A549 (cell line): ENCODE data around the gene CLNS1A. TPM values are rescaled to one million over a fixed set of nuclear protein-coding genes. Genes with fewer than 3 reads are reported as not detected.
A peak's percentile ranks its signal among the peaks of the same experiment; 100 is the strongest.

Experiments
- ATAC-seq, 2 experiments: fragments of 200-7000 bp in 1 of 2; fragments of >200 bp in 1 of 2; cut with Nextera tagmentation in 1 of 2; cut with Tn5 transposase in 1 of 2; 3 replicates each; pipeline versions ENCODE4 v1.8.0 to v1.9.1; 2018 to 2020; ENCODE audit warnings: mild to moderate bottlenecking in 1 of 2, moderate library complexity in 1 of 2
- CTCF ChIA-PET: fragments of 300-600 bp; sonication (Branson Sonifier 250); formaldehyde crosslinking; extraction: SDS; loops from one replicate; lab custom pipeline; 2021; ENCODE audit warnings: antibody characterized with exemption, inconsistent platforms; lab: Yijun Ruan, JAX
- POLR2A ChIA-PET: fragments of 350-600 bp; formaldehyde crosslinking; extraction: SDS; loops from one replicate; lab custom pipeline; 2021; ENCODE audit warnings: antibody characterized with exemption, inconsistent platforms; lab: Yijun Ruan, JAX
- DNase-seq, 2 experiments: peaks; one replicate each; pipeline versions ENCODE4 v3.0.0 to v3.0.0-alpha.2; 2011 to 2016; ENCODE audit warnings: low read depth in 1 of 2, low spot score in 1 of 2
- FAIRE-seq: peaks from 2 replicates; lab custom pipeline; 2011; peaks lifted over from hg19 to GRCh38; lab: Jason Lieb, UNC
- H3K27ac ChIP-seq, 2 experiments: fragments of >200 bp; sonication (Bioruptor Twin); formaldehyde crosslinking; 3 replicates each; pipeline ENCODE4 v1.5.1; 2016 to 2017
- H3K4me1 ChIP-seq: fragments of >200 bp; sonication (Bioruptor Twin); formaldehyde crosslinking; 3 replicates; pipeline ENCODE4 v1.6.1; 2016
- H3K4me2 ChIP-seq: fragments of >200 bp; sonication (Bioruptor Twin); formaldehyde crosslinking; 3 replicates; pipeline ENCODE4 v1.6.1; 2016
- H3K4me3 ChIP-seq: fragments of >200 bp; sonication (Bioruptor Twin); formaldehyde crosslinking; 3 replicates; pipeline ENCODE4 v1.5.1; 2016
- H3K9me3 ChIP-seq: fragments of >200 bp; sonication (Bioruptor Twin); formaldehyde crosslinking; 3 replicates; pipeline ENCODE4 v1.6.1; 2016
- BCL3 ChIP-seq: fragments of >200 bp; sonication (Bioruptor Twin); formaldehyde crosslinking; IDR thresholded peaks from 3 replicates; pipeline ENCODE4 v1.6.1; 2016
- CHD4 ChIP-seq: fragments of 200-600 bp; sonication (generic); IDR thresholded peaks from 2 replicates; pipeline ENCODE4 v1.6.1; 2016; ENCODE audit warnings: antibody characterized with exemption, mild to moderate bottlenecking, borderline replicate concordance
- EHF ChIP-seq: fragments of 250-450 bp; sonication (Bioruptor Pico); IDR thresholded peaks from 2 replicates; pipeline ENCODE4 v1.5.0; 2020; ENCODE audit warnings: mild to moderate bottlenecking
- EHMT2 ChIP-seq: fragments of 200-600 bp; sonication (generic); IDR thresholded peaks from 2 replicates; pipeline ENCODE4 v1.6.1; 2016; ENCODE audit warnings: antibody characterized with exemption, low read depth, mild to moderate bottlenecking, moderate library complexity
- FOSB ChIP-seq: fragments of 250-450 bp; sonication (Bioruptor Pico); IDR thresholded peaks from 2 replicates; pipeline ENCODE4 v1.5.0; 2020; ENCODE audit warnings: mild to moderate bottlenecking, moderate library complexity
- FOSL2 ChIP-seq, 2 experiments: fragments of 450-650 bp in 1 of 2; fragments of >200 bp in 1 of 2; sonication (Bioruptor Twin) in 1 of 2; formaldehyde crosslinking; IDR thresholded peaks; 2 replicates each; pipeline versions ENCODE4 v1.5.0 to v1.6.1; 2016 to 2020; ENCODE audit warnings: mild to moderate bottlenecking in 1 of 2, moderate library complexity in 1 of 2
- GATA3 ChIP-seq: IDR thresholded peaks from 2 replicates; pipeline ENCODE4 v1.6.1; 2012; ENCODE audit warnings: borderline replicate concordance
- HEYL ChIP-seq: fragments of 250-450 bp; sonication (Bioruptor Pico); IDR thresholded peaks from 2 replicates; pipeline ENCODE4 v1.8.0; 2021; ENCODE audit warnings: mild to moderate bottlenecking, moderate library complexity
- HOXA7 ChIP-seq: fragments of 250-450 bp; sonication (Bioruptor Pico); IDR thresholded peaks from 2 replicates; pipeline ENCODE4 v1.5.0; 2020; ENCODE audit warnings: mild to moderate bottlenecking, moderate library complexity
- JUN ChIP-seq, 2 experiments: fragments of >200 bp; sonication (Bioruptor Twin); formaldehyde crosslinking; IDR thresholded peaks; 2 replicates in 1 of 2; 3 replicates in 1 of 2; pipeline ENCODE4 v1.6.1; 2016 to 2017
- MAZ ChIP-seq: fragments of 150-350 bp; IDR thresholded peaks from 2 replicates; pipeline ENCODE4 v1.6.1; 2014; ENCODE audit warnings: antibody characterized with exemption, low read depth, low read length, borderline replicate concordance
- MYC ChIP-seq: IDR thresholded peaks from 2 replicates; pipeline ENCODE4 v1.6.1; 2012; ENCODE audit warnings: mild to moderate bottlenecking, inconsistent platforms, low read length, improper control_type of control experiment, borderline replicate concordance
- NFE2L2 ChIP-seq: fragments of 150-350 bp; conservative IDR thresholded peaks from 2 replicates; pipeline ENCODE4 v1.6.1; 2014; ENCODE audit warnings: low read length
- NR3C1 ChIP-seq: fragments of >200 bp; sonication (Bioruptor Twin); formaldehyde crosslinking; IDR thresholded peaks from 3 replicates; pipeline ENCODE4 v1.6.1; 2017
- PBX3 ChIP-seq: IDR thresholded peaks from 2 replicates; pipeline ENCODE4 v1.6.1; 2012
- PHF8 ChIP-seq: fragments of 200-600 bp; sonication (generic); IDR thresholded peaks from 2 replicates; pipeline ENCODE4 v1.6.1; 2016; ENCODE audit warnings: low read depth, mild to moderate bottlenecking, antibody characterized with exemption, moderate library complexity, borderline replicate concordance
- POLR2A ChIP-seq: IDR thresholded peaks from 2 replicates; pipeline ENCODE4 v1.6.1; 2012; ENCODE audit warnings: mild to moderate bottlenecking, low read length
- POLR2AphosphoS2 ChIP-seq: conservative IDR thresholded peaks from 2 replicates; pipeline ENCODE4 v1.6.1; 2012; ENCODE audit warnings: low read length, improper control_type of control experiment, inconsistent platforms
- RARB ChIP-seq: fragments of 250-450 bp; sonication (Bioruptor Pico); IDR thresholded peaks from 2 replicates; pipeline ENCODE4 v1.8.0; 2021; ENCODE audit warnings: mild to moderate bottlenecking, moderate library complexity
- RFX5 ChIP-seq: fragments of 450-650 bp; IDR thresholded peaks from 2 replicates; pipeline ENCODE4 v1.7.1; 2014; ENCODE audit warnings: antibody characterized with exemption, mild to moderate bottlenecking, moderate library complexity
- RNF2 ChIP-seq: fragments of 200-600 bp; sonication (generic); IDR thresholded peaks from 2 replicates; pipeline ENCODE4 v1.6.1; 2016; ENCODE audit warnings: low read depth, mild to moderate bottlenecking, antibody characterized with exemption, moderate library complexity, borderline replicate concordance
- SREBF2 ChIP-seq: fragments of 450-650 bp; IDR thresholded peaks from 2 replicates; pipeline ENCODE4 v1.6.1; 2014; ENCODE audit warnings: mild to moderate bottlenecking, moderate library complexity
- TFCP2L1 ChIP-seq: fragments of 250-450 bp; sonication (Bioruptor Pico); IDR thresholded peaks from 2 replicates; pipeline ENCODE4 v1.5.0; 2021; ENCODE audit warnings: mild to moderate bottlenecking
- TP53 ChIP-seq: fragments of 250-450 bp; sonication (Bioruptor Pico); IDR thresholded peaks from 2 replicates; pipeline ENCODE4 v1.5.0; 2021; ENCODE audit warnings: mild to moderate bottlenecking, moderate library complexity
- ZFP36 ChIP-seq: fragments of 450-650 bp; IDR thresholded peaks from 2 replicates; pipeline ENCODE4 v1.6.1; 2014; ENCODE audit warnings: borderline replicate concordance; ENCODE audit not compliant: partially characterized antibody
- ZNF302 ChIP-seq: fragments of 250-450 bp; sonication (Bioruptor Pico); IDR thresholded peaks from 2 replicates; pipeline ENCODE4 v1.9.0; 2021; ENCODE audit warnings: inconsistent platforms, mild to moderate bottlenecking, moderate library complexity
- WGBS: methylation state at CpG from one replicate; pipeline ENCODE4 v1.1.6; 2017; ENCODE audit errors: missing lambda C conversion rate; 5-methylcytosine and 5-hydroxymethylcytosine counted together
- polyA minus RNA-seq: library from RNA; depleted of rRNA, polyadenylated mRNA; stranded (reverse); fragments of >200 nt; gene quantifications from 2 replicates; pipeline ENCODE4 v1.2.3, GENCODE V29; 2011; rRNA and poly(A)+ RNA removed
- polyA plus RNA-seq, 4 experiments: library from polyadenylated mRNA; depleted of rRNA in 3 of 4; stranded (reverse); fragments of >200 nt; fragmentation: RNase III in 1 of 4; extraction: RNeasy Plus Mini Kit Qiagen cat#74134 plus additional on column Dnase treatment in 1 of 4; gene quantifications; 2 replicates in 3 of 4; 3 replicates in 1 of 4; pipeline ENCODE4 v1.2.3, GENCODE V29; 2011 to 2017
- TF ChIP-seq, protein P1 (sequence below): fragments of 450-650 bp; IDR thresholded peaks from 2 replicates; pipeline ENCODE4 v1.6.1; 2014; ENCODE audit warnings: antibody characterized with exemption
- TF ChIP-seq, protein P2 (sequence below): IDR thresholded peaks from 2 replicates; pipeline ENCODE4 v1.6.1; 2012; ENCODE audit warnings: low read depth, borderline replicate concordance
- TF ChIP-seq, protein P3 (sequence below): fragments of 200-600 bp; sonication (generic); IDR thresholded peaks from 2 replicates; pipeline ENCODE4 v1.6.1; 2016; ENCODE audit warnings: antibody characterized with exemption, mild to moderate bottlenecking, moderate library complexity
- TF ChIP-seq, protein P4 (sequence below): fragments of >200 bp; sonication (Bioruptor Twin); formaldehyde crosslinking; IDR thresholded peaks from 2 replicates; pipeline ENCODE4 v1.6.1; 2016
- TF ChIP-seq, protein P5 (sequence below): IDR thresholded peaks from 2 replicates; pipeline ENCODE4 v1.6.1; 2012

CLNS1A gene
- 176 and 210 TPM in 2 replicates for polyA plus RNA-seq (2011; rRNA removed)
- 92.5 and 93.3 TPM in 2 replicates for polyA plus RNA-seq (2012; cell fraction: cytosol; rRNA removed)
- polyA plus RNA-seq (2012; cell fraction: nucleus; rRNA removed) = 41.7 and 49.0 TPM in 2 replicates
- polyA plus RNA-seq (2017; fragmentation: RNase III; extraction: RNeasy Plus Mini Kit Qiagen cat#74134 plus additional on column Dnase treatment) = 165 to 182 TPM (median 173 TPM) in 3 replicates
- polyA minus RNA-seq = 71.7 and 78.0 TPM in 2 replicates

DNA sequence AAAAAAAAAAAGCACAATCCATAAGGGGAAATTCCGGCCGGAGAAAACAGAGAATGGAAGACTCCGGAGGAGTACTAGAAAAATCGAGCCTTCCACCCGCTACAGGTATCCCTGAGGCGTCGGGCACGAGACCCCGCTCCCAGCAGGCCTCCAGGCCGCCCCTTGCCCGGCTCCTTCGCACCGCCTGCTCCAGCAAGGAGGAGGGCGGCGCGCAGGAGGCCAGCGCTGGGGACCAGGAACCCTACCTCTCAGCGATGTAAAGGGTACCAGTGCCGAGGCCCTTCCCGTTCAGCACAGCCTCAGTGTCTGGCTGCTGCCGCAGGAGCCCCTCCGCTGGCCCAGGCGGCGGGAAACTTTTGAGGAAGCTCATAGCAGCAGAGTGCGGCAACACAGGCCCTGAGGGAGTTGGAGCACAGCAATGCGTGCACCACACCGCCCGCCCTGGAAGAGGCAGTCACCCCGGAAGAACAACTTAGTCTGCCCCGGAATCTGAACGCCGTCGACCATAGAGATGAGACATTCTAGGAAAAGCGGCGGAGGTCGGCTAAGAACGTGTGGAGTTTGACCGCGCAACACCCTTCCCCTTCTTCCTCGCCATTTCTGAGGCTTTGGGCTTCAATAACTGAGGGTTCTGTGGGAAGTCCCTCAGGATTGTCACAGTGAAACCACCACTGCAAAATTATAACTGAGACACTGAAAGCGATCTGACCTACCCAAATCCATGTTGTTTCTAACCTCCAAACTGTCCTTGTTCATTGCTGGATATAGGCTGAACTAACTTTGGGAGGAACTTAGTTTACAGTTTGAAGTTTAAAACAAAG lies at the start of gene CLNS1A:
Gene CLNS1A (minus strand): TSS at position 450 of the 821 bp plus-strand sequence. CDS start 80 bp downstream, at position 370.
- peak; percentile 67 to 93 for DNase-seq
- Histone ChIP-seq H3K27ac (peak within 1 kb of the TSS; percentile 74 to 93), H3K9me3 (no peaks in the 10 kb centered on the region), H3K4me3 (peak within 1 kb of the TSS; percentile 73), H3K4me2 (peak within 1 kb of the TSS; percentile 88), H3K4me1 (peaks cover 9% of the 10 kb centered on the region; the same call in 1 of the 3 replicates)
- ChIA-PET CTCF (no interaction called here), POLR2A (interaction anchor here (0.5 to 1.4 kb wide), 3 partner anchors 58 to 357 kb away, joined by 3 to 5 read pairs (median 3); partner anchors contain the start of gene INTS4)
- no peak for FAIRE-seq
- ATAC-seq = peak; percentile 100
- WGBS = under 1% methylated on average over 39 of the region's 41 CpGs
- TF ChIP-seq PBX3 = 0 out of 2 replicates have a peak, but pooled peaks have one; percentile 13
- TF ChIP-seq MAZ = no peak
- peak; percentile 39; the same call in 1 of the 2 replicates for TF ChIP-seq GATA3
- TF ChIP-seq SREBF2 = no peak
- TF ChIP-seq HEYL (CRISPR knock-in tag) = no peak
- TF ChIP-seq JUN (IDR thresholded peaks at IDR 0.05) = peak; percentile 82 to 93; a peak in 4 of 5 replicates
- no peak for TF ChIP-seq POLR2AphosphoS2
- TF ChIP-seq CHD4 = no peak
- TF ChIP-seq BCL3 = peak; percentile 91; the same call in 2 of the 3 replicates
- TF ChIP-seq, protein P1, sequence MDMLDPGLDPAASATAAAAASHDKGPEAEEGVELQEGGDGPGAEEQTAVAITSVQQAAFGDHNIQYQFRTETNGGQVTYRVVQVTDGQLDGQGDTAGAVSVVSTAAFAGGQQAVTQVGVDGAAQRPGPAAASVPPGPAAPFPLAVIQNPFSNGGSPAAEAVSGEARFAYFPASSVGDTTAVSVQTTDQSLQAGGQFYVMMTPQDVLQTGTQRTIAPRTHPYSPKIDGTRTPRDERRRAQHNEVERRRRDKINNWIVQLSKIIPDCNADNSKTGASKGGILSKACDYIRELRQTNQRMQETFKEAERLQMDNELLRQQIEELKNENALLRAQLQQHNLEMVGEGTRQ = no peak
- TF ChIP-seq HOXA7 (CRISPR knock-in tag) = no peak
- TF ChIP-seq, protein P2, sequence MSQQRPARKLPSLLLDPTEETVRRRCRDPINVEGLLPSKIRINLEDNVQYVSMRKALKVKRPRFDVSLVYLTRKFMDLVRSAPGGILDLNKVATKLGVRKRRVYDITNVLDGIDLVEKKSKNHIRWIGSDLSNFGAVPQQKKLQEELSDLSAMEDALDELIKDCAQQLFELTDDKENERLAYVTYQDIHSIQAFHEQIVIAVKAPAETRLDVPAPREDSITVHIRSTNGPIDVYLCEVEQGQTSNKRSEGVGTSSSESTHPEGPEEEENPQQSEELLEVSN = peak; percentile 78
- no peak for TF ChIP-seq RFX5
- TF ChIP-seq NFE2L2 = no peak
- no peak; the same call in 1 of the 2 replicates for TF ChIP-seq EHMT2
- TF ChIP-seq, protein P3, sequence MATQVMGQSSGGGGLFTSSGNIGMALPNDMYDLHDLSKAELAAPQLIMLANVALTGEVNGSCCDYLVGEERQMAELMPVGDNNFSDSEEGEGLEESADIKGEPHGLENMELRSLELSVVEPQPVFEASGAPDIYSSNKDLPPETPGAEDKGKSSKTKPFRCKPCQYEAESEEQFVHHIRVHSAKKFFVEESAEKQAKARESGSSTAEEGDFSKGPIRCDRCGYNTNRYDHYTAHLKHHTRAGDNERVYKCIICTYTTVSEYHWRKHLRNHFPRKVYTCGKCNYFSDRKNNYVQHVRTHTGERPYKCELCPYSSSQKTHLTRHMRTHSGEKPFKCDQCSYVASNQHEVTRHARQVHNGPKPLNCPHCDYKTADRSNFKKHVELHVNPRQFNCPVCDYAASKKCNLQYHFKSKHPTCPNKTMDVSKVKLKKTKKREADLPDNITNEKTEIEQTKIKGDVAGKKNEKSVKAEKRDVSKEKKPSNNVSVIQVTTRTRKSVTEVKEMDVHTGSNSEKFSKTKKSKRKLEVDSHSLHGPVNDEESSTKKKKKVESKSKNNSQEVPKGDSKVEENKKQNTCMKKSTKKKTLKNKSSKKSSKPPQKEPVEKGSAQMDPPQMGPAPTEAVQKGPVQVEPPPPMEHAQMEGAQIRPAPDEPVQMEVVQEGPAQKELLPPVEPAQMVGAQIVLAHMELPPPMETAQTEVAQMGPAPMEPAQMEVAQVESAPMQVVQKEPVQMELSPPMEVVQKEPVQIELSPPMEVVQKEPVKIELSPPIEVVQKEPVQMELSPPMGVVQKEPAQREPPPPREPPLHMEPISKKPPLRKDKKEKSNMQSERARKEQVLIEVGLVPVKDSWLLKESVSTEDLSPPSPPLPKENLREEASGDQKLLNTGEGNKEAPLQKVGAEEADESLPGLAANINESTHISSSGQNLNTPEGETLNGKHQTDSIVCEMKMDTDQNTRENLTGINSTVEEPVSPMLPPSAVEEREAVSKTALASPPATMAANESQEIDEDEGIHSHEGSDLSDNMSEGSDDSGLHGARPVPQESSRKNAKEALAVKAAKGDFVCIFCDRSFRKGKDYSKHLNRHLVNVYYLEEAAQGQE = no peak
- no peak for TF ChIP-seq RNF2
- no peak for TF ChIP-seq TFCP2L1 (CRISPR knock-in tag)
- peak; percentile 4; the same call in 1 of the 2 replicates for TF ChIP-seq FOSL2 (IDR thresholded peaks at IDR 0.05)
- TF ChIP-seq FOSL2 (CRISPR knock-in tag; IDR thresholded peaks at IDR 0.05) = 0 out of 2 replicates have a peak, but pooled peaks have one; percentile 9
- TF ChIP-seq, protein P4, sequence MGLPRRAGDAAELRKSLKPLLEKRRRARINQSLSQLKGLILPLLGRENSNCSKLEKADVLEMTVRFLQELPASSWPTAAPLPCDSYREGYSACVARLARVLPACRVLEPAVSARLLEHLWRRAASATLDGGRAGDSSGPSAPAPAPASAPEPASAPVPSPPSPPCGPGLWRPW = no peak
- TF ChIP-seq NR3C1 = no peak
- peak; percentile 92 for TF ChIP-seq POLR2A
- no peak for TF ChIP-seq RARB (CRISPR knock-in tag)
- TF ChIP-seq EHF (CRISPR knock-in tag) = 0 out of 2 replicates have a peak, but pooled peaks have one; percentile 40
- no peak for TF ChIP-seq ZNF302 (CRISPR knock-in tag)
- TF ChIP-seq TP53 (CRISPR knock-in tag) = no peak
- no peak for TF ChIP-seq ZFP36
- TF ChIP-seq FOSB (CRISPR knock-in tag) = no peak
- peak; percentile 76; the same call in 1 of the 2 replicates for TF ChIP-seq MYC
- TF ChIP-seq, protein P5, sequence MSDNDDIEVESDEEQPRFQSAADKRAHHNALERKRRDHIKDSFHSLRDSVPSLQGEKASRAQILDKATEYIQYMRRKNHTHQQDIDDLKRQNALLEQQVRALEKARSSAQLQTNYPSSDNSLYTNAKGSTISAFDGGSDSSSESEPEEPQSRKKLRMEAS = peak; percentile 97
- peak; percentile 89 for TF ChIP-seq PHF8
